GM06990 (cell line): Measurements from ENCODE around the gene LMOD3.

Source experiments
- DNase-seq: peaks from one replicate; pipeline ENCODE4 v3.0.0-alpha.2; 2011; ENCODE audit not compliant: insufficient read length; ENCODE audit errors: extremely low read depth
- H3K27me3 ChIP-seq: replicated peaks from 2 replicates; pipeline ENCODE4 v1.6.0; 2011; ENCODE audit warnings: low read length; ENCODE audit not compliant: control insufficient read depth, insufficient read depth
- H3K36me3 ChIP-seq: 2 replicates; pipeline ENCODE4 v1.5.1; 2011; ENCODE audit warnings: low read length; ENCODE audit not compliant: control insufficient read depth, insufficient read depth
- H3K4me3 ChIP-seq: replicated peaks from 2 replicates; pipeline ENCODE4 v1.5.1; 2011; ENCODE audit warnings: low read depth, mild to moderate bottlenecking, control low read depth, low read length
- CTCF ChIP-seq: IDR thresholded peaks from 2 replicates; pipeline ENCODE4 v1.5.1; 2011; ENCODE audit warnings: low read length, control low read depth, mild to moderate bottlenecking, inconsistent platforms; ENCODE audit not compliant: insufficient read depth, poor library complexity, severe bottlenecking

LMOD3 gene

GRCh38 chr3:69162308-69162980, 40.0 kb upstream of the LMOD3 start:
- no peak overlapping the region for H3K4me3 ChIP-seq
- no peaks in the 10 kb centered on the region for H3K27me3 ChIP-seq
- no peak for DNase-seq
- TF ChIP-seq CTCF = no peak
- no peaks in the 10 kb centered on the region for H3K36me3 ChIP-seq

- H3K36me3 ChIP-seq = no peaks in the 10 kb centered on the region
- H3K27me3 ChIP-seq = no peaks in the 10 kb centered on the region
- TF ChIP-seq CTCF = peak; percentile 83
- no peak overlapping the region for H3K4me3 ChIP-seq
- peak; percentile 13 for DNase-seq
Measured at GRCh38 chr3:69161587-69162307, 39.4 kb upstream of the LMOD3 start.

- DNase-seq = no peak
- H3K4me3 ChIP-seq = no peak overlapping the region
- TF ChIP-seq CTCF = no peak
- no peaks in the 10 kb centered on the region for H3K36me3 ChIP-seq
- no peaks in the 10 kb centered on the region for H3K27me3 ChIP-seq
Measured at GRCh38 chr3:69160525-69160924, 38.1 kb upstream of the LMOD3 start.

- Histone ChIP-seq H3K4me3 (no peak overlapping the region), H3K36me3 (no peaks in the 10 kb centered on the region), H3K27me3 (no peaks in the 10 kb centered on the region)
- no peak for DNase-seq
- TF ChIP-seq CTCF = no peak
Measured at GRCh38 chr3:69160107-69160506, 37.7 kb upstream of the LMOD3 start.

- H3K27me3 ChIP-seq = no peaks in the 10 kb centered on the region
- TF ChIP-seq CTCF = no peak
- no peak for DNase-seq
- no peaks in the 10 kb centered on the region for H3K36me3 ChIP-seq
- no peak overlapping the region for H3K4me3 ChIP-seq
Measured at GRCh38 chr3:69149586-69149985, 27.2 kb upstream of the LMOD3 start.
